K562 (cell line): Measurements from ENCODE around the gene CLCNKA. TPM values are rescaled to one million over a fixed set of nuclear protein-coding genes. Genes with fewer than 3 reads are reported as not detected.

ENCODE experiments used
- ATF3 ChIP-seq, 2 experiments: fragments of 450-650 bp in 1 of 2; sonication (generic) in 1 of 2; formaldehyde crosslinking in 1 of 2; IDR thresholded peaks in 1 of 2; conservative IDR thresholded peaks in 1 of 2; 2 replicates each; pipeline versions ENCODE4 v1.6.1 to v1.8.1; 2016 to 2023; ENCODE audit warnings: mild to moderate bottlenecking in 2 of 2, moderate library complexity in 2 of 2, inconsistent platforms in 1 of 2, missing genetic modification reagents in 1 of 2
- E2F8 ChIP-seq: fragments of 450-650 bp; IDR thresholded peaks from 2 replicates; pipeline ENCODE4 v1.7.1; 2018; ENCODE audit warnings: mild to moderate bottlenecking, low read depth; ENCODE audit not compliant: partially characterized antibody
- EP300 ChIP-seq: IDR thresholded peaks from 2 replicates; pipeline ENCODE4 v1.6.1; 2012; ENCODE audit warnings: low read length, improper control_type of control experiment
- HDAC2 ChIP-seq: fragments of 450-650 bp; IDR thresholded peaks from 2 replicates; pipeline ENCODE4 v1.6.1; 2016; ENCODE audit warnings: mild to moderate bottlenecking
- HNRNPL ChIP-seq: fragments of 200-400 bp; formaldehyde crosslinking; IDR thresholded peaks from 2 replicates; pipeline ENCODE4 v1.6.1; 2017; ENCODE audit warnings: low read depth, mild to moderate bottlenecking, low read length
- ILF3 ChIP-seq: fragments of 450-650 bp; IDR thresholded peaks from 2 replicates; pipeline ENCODE4 v1.6.1; 2018; ENCODE audit warnings: antibody characterized with exemption, mild to moderate bottlenecking, moderate library complexity, borderline replicate concordance
- KDM1A ChIP-seq, 2 experiments: fragments of 450-650 bp; IDR thresholded peaks; 2 replicates each; pipeline ENCODE4 v1.6.1; 2016; ENCODE audit warnings: mild to moderate bottlenecking in 2 of 2
- MAFG ChIP-seq: fragments of 450-650 bp; conservative IDR thresholded peaks from 2 replicates; pipeline ENCODE4 v1.6.1; 2016; ENCODE audit warnings: missing genetic modification characterization, missing compliant biosample characterization
- MTA2 ChIP-seq: fragments of 450-650 bp; IDR thresholded peaks from 2 replicates; pipeline ENCODE4 v1.6.1; 2016; ENCODE audit warnings: low read depth
- NR1H2 ChIP-seq: sonication (generic); formaldehyde crosslinking; IDR thresholded peaks from 2 replicates; pipeline ENCODE4 v1.4.0; 2020; ENCODE audit warnings: mild to moderate bottlenecking, missing genetic modification reagents
- PPARD ChIP-seq: fragments of 250-450 bp; sonication (Bioruptor Pico); IDR thresholded peaks from 2 replicates; pipeline ENCODE4 v1.8.0; 2022; ENCODE audit warnings: inconsistent platforms, mild to moderate bottlenecking, moderate library complexity
- RUNX1 ChIP-seq: sonication (generic); IDR thresholded peaks from 2 replicates; pipeline ENCODE4 v1.6.1; 2016; ENCODE audit warnings: antibody characterized with exemption, low read depth
- SMARCE1 ChIP-seq: fragments of 450-650 bp; IDR thresholded peaks from 2 replicates; pipeline ENCODE4 v1.7.1; 2016; ENCODE audit warnings: mild to moderate bottlenecking
- SMC3 ChIP-seq: conservative IDR thresholded peaks from 2 replicates; pipeline ENCODE4 v1.6.1; 2011; ENCODE audit warnings: low read depth, low read length, improper control_type of control experiment; ENCODE audit not compliant: insufficient read depth
- SNIP1 ChIP-seq: fragments of 450-650 bp; IDR thresholded peaks from 2 replicates; pipeline ENCODE4 v1.7.1; 2017; ENCODE audit warnings: low read depth, mild to moderate bottlenecking
- TCF7 ChIP-seq: sonication (generic); IDR thresholded peaks from 2 replicates; pipeline ENCODE4 v1.6.1; 2016; ENCODE audit warnings: antibody characterized with exemption, borderline replicate concordance
- THRAP3 ChIP-seq: fragments of 450-650 bp; IDR thresholded peaks from 2 replicates; pipeline ENCODE4 v1.6.1; 2016; ENCODE audit warnings: mild to moderate bottlenecking, inconsistent platforms, borderline replicate concordance
- ZBTB9 ChIP-seq: fragments of 450-650 bp; formaldehyde crosslinking; IDR thresholded peaks from 2 replicates; pipeline ENCODE4 v1.4.0; 2020; ENCODE audit warnings: mild to moderate bottlenecking, moderate library complexity
- ZNF140 ChIP-seq: fragments of 250-450 bp; sonication (Bioruptor Pico); IDR thresholded peaks from 2 replicates; pipeline ENCODE4 v1.8.0; 2021; ENCODE audit warnings: moderate library complexity, mild to moderate bottlenecking, inconsistent platforms
- ZNF239 ChIP-seq: fragments of 250-450 bp; sonication (Bioruptor Pico); IDR thresholded peaks from 2 replicates; pipeline ENCODE4 v1.4.0; 2020; ENCODE audit warnings: mild to moderate bottlenecking
- ZNF3 ChIP-seq: fragments of 250-450 bp; sonication (Bioruptor Pico); IDR thresholded peaks from 2 replicates; pipeline ENCODE4 v1.5.0; 2021; ENCODE audit warnings: mild to moderate bottlenecking, moderate library complexity
- ZNF639 ChIP-seq, 2 experiments: fragments of 200-800 bp in 1 of 2; sonication (Bioruptor generic) in 1 of 2; sonication (generic) in 1 of 2; formaldehyde crosslinking in 1 of 2; IDR thresholded peaks in 1 of 2; conservative IDR thresholded peaks in 1 of 2; 2 replicates each; pipeline versions ENCODE4 v1.5.0 to v1.6.1; 2016 to 2020; ENCODE audit warnings: missing compliant biosample characterization in 1 of 2, missing genetic modification characterization in 1 of 2, missing genetic modification reagents in 1 of 2
- ZZZ3 ChIP-seq: fragments of 450-650 bp; IDR thresholded peaks from 2 replicates; pipeline ENCODE4 v1.6.1; 2016; ENCODE audit warnings: antibody characterized with exemption, mild to moderate bottlenecking, moderate library complexity
- polyA plus RNA-seq, 8 experiments: library from polyadenylated mRNA; depleted of rRNA in 4 of 8; stranded (reverse) in 5 of 8; unstranded in 3 of 8; fragments of >200 nt; fragmentation: Nextera tagmentation in 2 of 8; fragmentation: Illumina TruSeq in 1 of 8; extraction: Ambion mirVana in 2 of 8; extraction: Trizol in 1 of 8; gene quantifications; 2 replicates each; pipeline versions ENCODE4 v1.2.1 to v1.2.3, GENCODE V29; 2011 to 2014; ENCODE audit warnings: inconsistent platforms in 1 of 8, missing spikeins in 1 of 8
- total RNA-seq, 7 experiments: library from RNA; depleted of rRNA in 6 of 7; stranded (reverse); fragments of >200 nt in 6 of 7; fragmentation: Illumina TruSeq in 2 of 7; extraction: Trizol in 2 of 7; gene quantifications; 2 replicates each; pipeline versions ENCODE4 v1.2.1 to v1.2.3, GENCODE V29; 2011 to 2021; ENCODE audit warnings: low replicate concordance in 1 of 7

The CLCNKA gene
- total and polyA plus RNA-seq, 9 of the 15 experiments (the other 6 are each of a cell fraction or from before 2014, with no cell fraction given), result 0.03 to 0.37 (median 0.10) TPM; not detected in 3

- TF ChIP-seq E2F8, result no peak
- no peak for TF ChIP-seq THRAP3
- no peak for TF ChIP-seq ZBTB9 (CRISPR knock-in tag)
- no peak for TF ChIP-seq ZZZ3
- TF ChIP-seq TCF7, result no peak
- no peak for TF ChIP-seq ATF3 (IDR thresholded peaks at IDR 0.05)
- no peak for TF ChIP-seq ATF3 (CRISPR knock-in tag; conservative IDR thresholded peaks at IDR 0.05)
- TF ChIP-seq SMARCE1, result no peak
- no peak for TF ChIP-seq MTA2
- no peak for TF ChIP-seq ZNF3 (CRISPR knock-in tag)
- no peak for TF ChIP-seq PPARD
- peak; percentile 48; the same call in 1 of the 2 replicates for TF ChIP-seq HDAC2
- TF ChIP-seq SNIP1, result no peak
- TF ChIP-seq NR1H2 (CRISPR knock-in tag), result no peak
- no peak for TF ChIP-seq ZNF239 (CRISPR knock-in tag)
- no peak for TF ChIP-seq SMC3
- TF ChIP-seq ZNF140 (CRISPR knock-in tag), result no peak
- TF ChIP-seq RUNX1, result no peak
- no peak for TF ChIP-seq HNRNPL
- no peak for TF ChIP-seq EP300
- no peak for TF ChIP-seq ZNF639 (CRISPR knock-in tag; conservative IDR thresholded peaks at IDR 0.05 in 1 of 2, IDR thresholded peaks at IDR 0.05 in 1 of 2)
- TF ChIP-seq KDM1A (IDR thresholded peaks at IDR 0.05), result peak; percentile 71 to 88
- TF ChIP-seq MAFG (tag), result no peak
- no peak for TF ChIP-seq ILF3
Measured at GRCh38 chr1:16051039-16051438, 29.2 kb downstream of the CLCNKA start (continued).
